K562 (cell line): Measurements from ENCODE around the gene DCTN2. TPM values are rescaled to one million over a fixed set of nuclear protein-coding genes. Genes with fewer than 3 reads are reported as not detected.
A peak's percentile ranks its signal among the peaks of the same experiment; 100 is the strongest.

ENCODE experiments used
- CCAR2 ChIP-seq: fragments of 200-400 bp; formaldehyde crosslinking; IDR thresholded peaks from 2 replicates; pipeline ENCODE4 v1.6.1; 2017; ENCODE audit warnings: mild to moderate bottlenecking, low read depth, low read length
- CCNT2 ChIP-seq: IDR thresholded peaks from 2 replicates; pipeline ENCODE4 v1.6.1; 2011; ENCODE audit warnings: borderline replicate concordance, low read depth, mild to moderate bottlenecking, moderate library complexity, mixed read lengths, low read length; ENCODE audit not compliant: insufficient read length; ENCODE audit errors: extremely low read depth
- FUS ChIP-seq: fragments of 200-400 bp; formaldehyde crosslinking; optimal IDR thresholded peaks from 2 replicates; pipeline ENCODE3; 2017; ENCODE audit warnings: low read depth, low read length
- MEIS2 ChIP-seq: fragments of 450-650 bp; IDR thresholded peaks from 2 replicates; pipeline ENCODE4 v1.6.1; 2014; ENCODE audit warnings: mild to moderate bottlenecking; ENCODE audit not compliant: partially characterized antibody
- SP2 ChIP-seq: IDR thresholded peaks from 2 replicates; pipeline ENCODE4 v1.6.1; 2011; ENCODE audit warnings: mild to moderate bottlenecking, low read depth, low read length, moderate library complexity; ENCODE audit not compliant: poor library complexity, severe bottlenecking; ENCODE audit errors: extremely low read depth
- TAL1 ChIP-seq: fragments of 450-650 bp; IDR thresholded peaks from 2 replicates; pipeline ENCODE4 v1.6.1; 2016; ENCODE audit warnings: mild to moderate bottlenecking
- ZNF589 ChIP-seq: fragments of 200-800 bp; sonication (Bioruptor generic); IDR thresholded peaks from 2 replicates; pipeline ENCODE4 v1.6.1; 2016; ENCODE audit warnings: low read depth, missing genetic modification characterization, missing compliant biosample characterization
- polyA plus RNA-seq, 8 experiments: library from polyadenylated mRNA; depleted of rRNA in 4 of 8; stranded (reverse) in 5 of 8; unstranded in 3 of 8; fragments of >200 nt; fragmentation: Nextera tagmentation in 2 of 8; fragmentation: Illumina TruSeq in 1 of 8; extraction: Ambion mirVana in 2 of 8; extraction: Trizol in 1 of 8; gene quantifications; 2 replicates each; pipeline versions ENCODE4 v1.2.1 to v1.2.3, GENCODE V29; 2011 to 2014; ENCODE audit warnings: inconsistent platforms in 1 of 8, missing spikeins in 1 of 8
- total RNA-seq, 7 experiments: library from RNA; depleted of rRNA in 6 of 7; stranded (reverse); fragments of >200 nt in 6 of 7; fragmentation: Illumina TruSeq in 2 of 7; extraction: Trizol in 2 of 7; gene quantifications; 2 replicates each; pipeline versions ENCODE4 v1.2.1 to v1.2.3, GENCODE V29; 2011 to 2021; ENCODE audit warnings: low replicate concordance in 1 of 7
- TF ChIP-seq, protein P1 (sequence below), 2 experiments: fragments of 450-650 bp; IDR thresholded peaks; 2 replicates each; pipeline ENCODE4 v1.6.1; 2018; ENCODE audit warnings: mild to moderate bottlenecking in 2 of 2, low read depth in 1 of 2; ENCODE audit not compliant: partially characterized antibody in 2 of 2
- TF ChIP-seq, protein P2 (sequence below): fragments of 250-450 bp; sonication (Bioruptor Pico); IDR thresholded peaks from 2 replicates; pipeline ENCODE4 v1.5.0; 2021; ENCODE audit warnings: mild to moderate bottlenecking, moderate library complexity
- TF ChIP-seq, protein P3 (sequence below), 2 experiments: fragments of 450-650 bp in 1 of 2; sonication (generic) in 1 of 2; formaldehyde crosslinking; conservative IDR thresholded peaks; 2 replicates each; pipeline versions ENCODE4 v1.4.0 to v1.8.1; 2020 to 2022; ENCODE audit warnings: mild to moderate bottlenecking in 1 of 2, missing genetic modification reagents in 1 of 2
- TF ChIP-seq, protein P4 (sequence below): fragments of 200-800 bp; sonication (Bioruptor generic); IDR thresholded peaks from 2 replicates; pipeline ENCODE4 v1.6.1; 2016; ENCODE audit warnings: missing genetic modification characterization, missing compliant biosample characterization

The DCTN2 gene
- total and polyA plus RNA-seq, 9 of the 15 experiments (the other 6 are each of a cell fraction or from before 2014, with no cell fraction given), result 43.6 to 270 (median 125) TPM

DNA sequence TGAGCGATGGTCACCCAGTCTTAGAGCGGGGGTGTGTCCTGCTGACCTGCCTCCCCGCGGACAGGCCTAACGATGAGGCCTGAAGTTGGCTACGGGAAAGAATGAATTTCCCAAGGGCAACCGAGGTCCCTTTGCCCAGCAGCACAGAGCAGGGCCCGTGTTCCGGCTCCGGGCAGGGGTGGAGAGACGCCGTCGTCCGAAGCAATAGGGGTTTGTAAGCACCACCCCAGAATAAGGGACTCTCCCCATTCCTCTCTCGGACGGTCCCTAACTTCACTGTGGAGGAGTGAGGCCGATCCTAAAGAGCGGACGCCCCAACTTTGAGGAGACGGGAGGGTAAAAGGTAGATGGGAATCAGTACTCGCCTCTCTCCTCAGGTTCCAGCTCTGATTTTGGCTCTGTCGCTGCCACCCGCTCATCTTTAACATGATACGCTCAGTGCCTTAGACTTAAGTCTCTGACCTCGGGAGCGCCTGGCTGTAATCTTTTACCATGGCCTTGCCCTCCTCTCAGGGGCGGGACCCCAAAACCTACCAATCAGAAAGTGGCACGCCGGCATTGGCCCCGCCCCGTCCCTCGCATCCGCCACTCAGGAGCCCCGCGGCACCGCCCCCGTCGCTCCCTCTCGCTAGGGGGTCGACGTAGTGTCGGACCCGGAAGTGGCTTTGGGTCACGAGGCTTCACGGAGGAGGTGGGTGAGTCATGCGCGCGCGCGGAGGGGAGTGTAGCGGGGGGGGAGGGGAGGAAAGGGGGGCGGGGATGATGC is 26.8 kb downstream of the DCTN2 start, which contains the start of gene DDIT3 (continued):
- TF ChIP-seq, protein P1, sequence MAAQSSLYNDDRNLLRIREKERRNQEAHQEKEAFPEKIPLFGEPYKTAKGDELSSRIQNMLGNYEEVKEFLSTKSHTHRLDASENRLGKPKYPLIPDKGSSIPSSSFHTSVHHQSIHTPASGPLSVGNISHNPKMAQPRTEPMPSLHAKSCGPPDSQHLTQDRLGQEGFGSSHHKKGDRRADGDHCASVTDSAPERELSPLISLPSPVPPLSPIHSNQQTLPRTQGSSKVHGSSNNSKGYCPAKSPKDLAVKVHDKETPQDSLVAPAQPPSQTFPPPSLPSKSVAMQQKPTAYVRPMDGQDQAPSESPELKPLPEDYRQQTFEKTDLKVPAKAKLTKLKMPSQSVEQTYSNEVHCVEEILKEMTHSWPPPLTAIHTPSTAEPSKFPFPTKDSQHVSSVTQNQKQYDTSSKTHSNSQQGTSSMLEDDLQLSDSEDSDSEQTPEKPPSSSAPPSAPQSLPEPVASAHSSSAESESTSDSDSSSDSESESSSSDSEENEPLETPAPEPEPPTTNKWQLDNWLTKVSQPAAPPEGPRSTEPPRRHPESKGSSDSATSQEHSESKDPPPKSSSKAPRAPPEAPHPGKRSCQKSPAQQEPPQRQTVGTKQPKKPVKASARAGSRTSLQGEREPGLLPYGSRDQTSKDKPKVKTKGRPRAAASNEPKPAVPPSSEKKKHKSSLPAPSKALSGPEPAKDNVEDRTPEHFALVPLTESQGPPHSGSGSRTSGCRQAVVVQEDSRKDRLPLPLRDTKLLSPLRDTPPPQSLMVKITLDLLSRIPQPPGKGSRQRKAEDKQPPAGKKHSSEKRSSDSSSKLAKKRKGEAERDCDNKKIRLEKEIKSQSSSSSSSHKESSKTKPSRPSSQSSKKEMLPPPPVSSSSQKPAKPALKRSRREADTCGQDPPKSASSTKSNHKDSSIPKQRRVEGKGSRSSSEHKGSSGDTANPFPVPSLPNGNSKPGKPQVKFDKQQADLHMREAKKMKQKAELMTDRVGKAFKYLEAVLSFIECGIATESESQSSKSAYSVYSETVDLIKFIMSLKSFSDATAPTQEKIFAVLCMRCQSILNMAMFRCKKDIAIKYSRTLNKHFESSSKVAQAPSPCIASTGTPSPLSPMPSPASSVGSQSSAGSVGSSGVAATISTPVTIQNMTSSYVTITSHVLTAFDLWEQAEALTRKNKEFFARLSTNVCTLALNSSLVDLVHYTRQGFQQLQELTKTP (IDR thresholded peaks at IDR 0.05; ENCODE audit: low read depth in 1 of 2, partially characterized antibody in 2 of 2), result peak; percentile 86 to 96
- TF ChIP-seq, protein P2, sequence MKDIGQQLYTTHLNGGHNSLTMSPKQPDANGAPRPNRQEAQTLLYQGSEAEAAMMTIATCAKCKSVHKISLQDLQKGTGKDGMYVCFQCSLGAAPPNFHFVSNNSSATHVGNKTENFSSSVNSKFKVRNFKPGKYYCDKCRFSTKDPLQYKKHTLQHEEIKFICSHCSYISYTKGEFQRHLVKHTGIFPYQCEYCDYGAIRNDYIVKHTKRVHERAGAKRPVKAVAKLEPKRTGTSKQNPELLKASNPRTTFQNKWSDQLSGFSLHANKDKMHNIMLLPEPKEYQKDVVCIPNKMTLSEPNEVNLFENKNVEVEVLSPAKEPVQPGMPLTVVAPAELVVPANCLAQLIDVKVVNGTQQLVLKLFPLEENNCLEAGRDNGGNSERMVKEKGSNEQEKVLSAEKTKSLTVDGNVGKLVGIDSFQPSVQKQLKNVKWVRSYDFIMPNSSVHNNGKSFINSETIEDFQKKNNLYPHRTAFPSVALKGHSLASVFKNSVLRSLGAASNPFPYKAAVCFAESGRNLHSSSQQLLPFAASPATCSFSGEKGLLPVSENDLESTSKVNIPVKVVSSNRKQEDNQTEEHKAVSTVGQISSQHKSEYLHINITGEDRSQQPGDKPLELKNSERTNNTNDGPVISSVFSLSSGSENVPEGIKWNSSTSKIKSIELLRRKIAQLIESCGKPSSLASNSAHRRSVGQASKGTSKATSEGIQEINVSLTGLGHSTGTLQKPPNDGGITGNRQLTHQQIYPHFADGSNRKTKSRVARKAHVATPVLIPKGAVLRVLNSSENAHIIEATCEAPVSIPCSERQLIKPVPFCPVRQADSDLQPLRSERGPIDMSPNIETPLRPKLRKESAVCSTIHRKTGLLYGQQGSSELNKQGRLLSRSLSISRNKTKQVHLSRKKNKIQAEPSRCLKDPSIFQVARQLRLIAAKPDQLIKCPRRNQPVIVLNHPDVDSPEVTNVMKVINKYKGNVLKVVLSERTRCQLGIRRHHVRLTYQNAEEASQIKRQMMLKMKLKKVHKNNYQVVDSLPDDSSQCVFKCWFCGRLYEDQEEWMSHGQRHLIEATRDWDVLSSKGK (CRISPR knock-in tag), result 0 out of 2 replicates have a peak, but pooled peaks have one; percentile 27
- no peak for TF ChIP-seq FUS
- TF ChIP-seq, protein P3, sequence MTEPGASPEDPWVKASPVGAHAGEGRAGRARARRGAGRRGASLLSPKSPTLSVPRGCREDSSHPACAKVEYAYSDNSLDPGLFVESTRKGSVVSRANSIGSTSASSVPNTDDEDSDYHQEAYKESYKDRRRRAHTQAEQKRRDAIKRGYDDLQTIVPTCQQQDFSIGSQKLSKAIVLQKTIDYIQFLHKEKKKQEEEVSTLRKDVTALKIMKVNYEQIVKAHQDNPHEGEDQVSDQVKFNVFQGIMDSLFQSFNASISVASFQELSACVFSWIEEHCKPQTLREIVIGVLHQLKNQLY (CRISPR knock-in tag; conservative IDR thresholded peaks at IDR 0.05), result 0 out of 4 replicates have a peak, but pooled peaks have one; percentile 21 to 80
- TF ChIP-seq CCAR2, result no peak
- peak; percentile 90 for TF ChIP-seq ZNF589
- TF ChIP-seq MEIS2, result peak; percentile 31
- TF ChIP-seq SP2, result peak; percentile 52
- TF ChIP-seq, protein P4, sequence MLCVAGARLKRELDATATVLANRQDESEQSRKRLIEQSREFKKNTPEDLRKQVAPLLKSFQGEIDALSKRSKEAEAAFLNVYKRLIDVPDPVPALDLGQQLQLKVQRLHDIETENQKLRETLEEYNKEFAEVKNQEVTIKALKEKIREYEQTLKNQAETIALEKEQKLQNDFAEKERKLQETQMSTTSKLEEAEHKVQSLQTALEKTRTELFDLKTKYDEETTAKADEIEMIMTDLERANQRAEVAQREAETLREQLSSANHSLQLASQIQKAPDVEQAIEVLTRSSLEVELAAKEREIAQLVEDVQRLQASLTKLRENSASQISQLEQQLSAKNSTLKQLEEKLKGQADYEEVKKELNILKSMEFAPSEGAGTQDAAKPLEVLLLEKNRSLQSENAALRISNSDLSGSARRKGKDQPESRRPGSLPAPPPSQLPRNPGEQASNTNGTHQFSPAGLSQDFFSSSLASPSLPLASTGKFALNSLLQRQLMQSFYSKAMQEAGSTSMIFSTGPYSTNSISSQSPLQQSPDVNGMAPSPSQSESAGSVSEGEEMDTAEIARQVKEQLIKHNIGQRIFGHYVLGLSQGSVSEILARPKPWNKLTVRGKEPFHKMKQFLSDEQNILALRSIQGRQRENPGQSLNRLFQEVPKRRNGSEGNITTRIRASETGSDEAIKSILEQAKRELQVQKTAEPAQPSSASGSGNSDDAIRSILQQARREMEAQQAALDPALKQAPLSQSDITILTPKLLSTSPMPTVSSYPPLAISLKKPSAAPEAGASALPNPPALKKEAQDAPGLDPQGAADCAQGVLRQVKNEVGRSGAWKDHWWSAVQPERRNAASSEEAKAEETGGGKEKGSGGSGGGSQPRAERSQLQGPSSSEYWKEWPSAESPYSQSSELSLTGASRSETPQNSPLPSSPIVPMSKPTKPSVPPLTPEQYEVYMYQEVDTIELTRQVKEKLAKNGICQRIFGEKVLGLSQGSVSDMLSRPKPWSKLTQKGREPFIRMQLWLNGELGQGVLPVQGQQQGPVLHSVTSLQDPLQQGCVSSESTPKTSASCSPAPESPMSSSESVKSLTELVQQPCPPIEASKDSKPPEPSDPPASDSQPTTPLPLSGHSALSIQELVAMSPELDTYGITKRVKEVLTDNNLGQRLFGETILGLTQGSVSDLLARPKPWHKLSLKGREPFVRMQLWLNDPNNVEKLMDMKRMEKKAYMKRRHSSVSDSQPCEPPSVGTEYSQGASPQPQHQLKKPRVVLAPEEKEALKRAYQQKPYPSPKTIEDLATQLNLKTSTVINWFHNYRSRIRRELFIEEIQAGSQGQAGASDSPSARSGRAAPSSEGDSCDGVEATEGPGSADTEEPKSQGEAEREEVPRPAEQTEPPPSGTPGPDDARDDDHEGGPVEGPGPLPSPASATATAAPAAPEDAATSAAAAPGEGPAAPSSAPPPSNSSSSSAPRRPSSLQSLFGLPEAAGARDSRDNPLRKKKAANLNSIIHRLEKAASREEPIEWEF (CRISPR knock-in tag), result no peak
- TF ChIP-seq CCNT2, result peak; percentile 89
- TF ChIP-seq TAL1, result 0 out of 2 replicates have a peak, but pooled peaks have one; percentile 6
